ENCODE data around the gene SCNN1G. TPM values are rescaled to one million over a fixed set of nuclear protein-coding genes. Genes with fewer than 3 reads are reported as not detected.

SCNN1G gene
- total RNA-seq (2022; extraction: Qiagen RNA extraction), result 2.6 to 3.4 TPM (median 3.0 TPM) in 5 replicates

GRCh38 chr16:23182679-23183542 is at the start of gene SCNN1G:
SCNN1G (plus strand) TSS chr16:23182745; CDS start chr16:23186272, 3,527 bp downstream.

GRCh38 chr16:23149267-23149992 is 33.1 kb upstream of the SCNN1G start, which contains the start of gene USP31:
USP31 (minus strand) TSS chr16:23149452; CDS start chr16:23149270, 182 bp downstream.

Other genes starting within 250 kb of the SCNN1G start
- 12.7 to 15.1 TPM (median 14.6 TPM) in 5 replicates for gene USP31, start 33.3 kb upstream of the SCNN1G start, total RNA-seq (2022; extraction: Qiagen RNA extraction)
- gene SCNN1B, start 119.6 kb downstream of the SCNN1G start, total RNA-seq (2022; extraction: Qiagen RNA extraction), result 0.52 to 0.88 TPM (median 0.69 TPM) in 5 replicates

Measured in A549 treated with AZD2906 at 1 μM for 4 hours (cell line).